ENCODE data around the gene HOGA1.

HOGA1 gene

DNA sequence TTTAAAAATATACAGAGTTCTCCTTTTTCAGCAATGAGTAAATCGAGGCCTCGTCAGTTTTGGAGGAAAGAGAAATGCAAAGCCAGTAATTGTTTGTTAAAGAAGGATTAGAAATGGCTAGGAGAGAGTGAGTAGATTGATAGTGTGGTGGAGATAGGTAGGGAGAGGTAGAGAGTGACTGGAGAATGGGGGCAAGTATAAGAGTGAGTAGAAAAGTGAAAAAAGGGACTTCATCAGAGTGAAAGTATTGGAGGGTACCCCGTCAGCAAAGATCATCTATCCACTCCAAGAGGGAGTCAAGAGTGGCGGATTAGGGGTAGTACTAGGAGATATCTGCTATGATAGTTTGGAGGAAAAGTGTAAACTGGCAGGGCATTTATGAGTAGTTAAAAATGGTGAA, 20.9 kb upstream of the HOGA1 start:
- H3K4me3 ChIP-seq (ENCODE audit: low read depth, low read length): no peak overlapping the region
- no peak for DNase-seq (ENCODE audit: low read depth)
- TF ChIP-seq, protein P1, sequence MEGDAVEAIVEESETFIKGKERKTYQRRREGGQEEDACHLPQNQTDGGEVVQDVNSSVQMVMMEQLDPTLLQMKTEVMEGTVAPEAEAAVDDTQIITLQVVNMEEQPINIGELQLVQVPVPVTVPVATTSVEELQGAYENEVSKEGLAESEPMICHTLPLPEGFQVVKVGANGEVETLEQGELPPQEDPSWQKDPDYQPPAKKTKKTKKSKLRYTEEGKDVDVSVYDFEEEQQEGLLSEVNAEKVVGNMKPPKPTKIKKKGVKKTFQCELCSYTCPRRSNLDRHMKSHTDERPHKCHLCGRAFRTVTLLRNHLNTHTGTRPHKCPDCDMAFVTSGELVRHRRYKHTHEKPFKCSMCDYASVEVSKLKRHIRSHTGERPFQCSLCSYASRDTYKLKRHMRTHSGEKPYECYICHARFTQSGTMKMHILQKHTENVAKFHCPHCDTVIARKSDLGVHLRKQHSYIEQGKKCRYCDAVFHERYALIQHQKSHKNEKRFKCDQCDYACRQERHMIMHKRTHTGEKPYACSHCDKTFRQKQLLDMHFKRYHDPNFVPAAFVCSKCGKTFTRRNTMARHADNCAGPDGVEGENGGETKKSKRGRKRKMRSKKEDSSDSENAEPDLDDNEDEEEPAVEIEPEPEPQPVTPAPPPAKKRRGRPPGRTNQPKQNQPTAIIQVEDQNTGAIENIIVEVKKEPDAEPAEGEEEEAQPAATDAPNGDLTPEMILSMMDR (conservative IDR thresholded peaks at IDR 0.05; ENCODE audit: low read depth, low read length): no peak

DNA sequence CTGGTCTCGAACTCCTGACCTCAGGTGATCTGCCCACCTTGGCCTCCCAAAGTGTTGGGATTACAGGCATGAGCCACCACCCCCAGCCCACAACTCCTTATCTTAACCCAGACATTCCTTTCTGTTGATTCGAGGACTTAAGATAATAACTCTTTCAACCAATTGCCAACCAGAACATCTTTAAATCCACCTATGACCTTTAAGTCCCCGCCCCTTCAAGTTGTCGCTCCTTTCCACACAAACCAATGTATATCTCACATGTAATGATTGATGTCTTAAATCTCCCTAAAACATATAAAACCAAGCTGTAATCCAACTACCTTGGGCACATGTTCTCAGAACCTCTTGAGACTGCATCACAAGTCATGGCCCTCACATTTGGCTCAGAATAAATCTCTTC, 19.4 kb upstream of the HOGA1 start:
- TF ChIP-seq, protein P1 (conservative IDR thresholded peaks at IDR 0.05; ENCODE audit: low read depth, low read length): no peak
- no peak overlapping the region for H3K4me3 ChIP-seq (ENCODE audit: low read depth, low read length)
- peak; percentile 14 for DNase-seq (ENCODE audit: low read depth)

DNA sequence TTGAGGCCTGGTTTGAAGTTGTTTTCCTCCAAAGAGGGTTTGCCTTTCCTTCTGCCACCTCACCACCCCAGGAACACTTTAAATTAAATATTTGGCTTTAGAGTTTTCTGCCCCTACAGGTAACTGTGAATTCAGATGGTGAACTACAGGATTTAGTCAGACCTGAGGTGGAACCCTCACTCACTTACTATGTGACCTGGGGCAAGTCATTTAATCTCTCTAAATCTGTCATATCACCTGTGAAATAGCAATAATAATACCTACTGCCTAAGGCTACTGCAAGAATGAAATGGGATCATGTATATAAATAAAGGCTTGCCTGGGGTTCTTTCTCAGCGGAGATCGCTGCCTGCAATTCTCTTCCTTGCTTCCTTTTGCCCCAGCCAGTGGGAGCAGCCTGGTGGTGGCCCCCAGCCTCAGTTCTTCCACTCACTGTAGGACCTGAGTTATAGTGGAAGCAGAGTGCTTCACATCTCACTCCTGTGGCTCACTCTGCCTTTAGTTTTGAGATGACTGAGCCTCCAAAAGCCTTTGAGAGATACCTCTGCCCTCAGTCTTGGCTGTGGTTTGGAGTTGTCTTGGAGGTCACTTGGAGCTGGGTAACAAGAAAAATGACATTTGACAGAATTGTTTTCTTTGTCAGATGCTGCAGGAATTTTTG, 17.7 kb upstream of the HOGA1 start:
- H3K4me3 ChIP-seq (ENCODE audit: low read depth, low read length): no peak overlapping the region
- DNase-seq (ENCODE audit: low read depth): no peak
- TF ChIP-seq, protein P1 (conservative IDR thresholded peaks at IDR 0.05; ENCODE audit: low read depth, low read length): no peak

DNA sequence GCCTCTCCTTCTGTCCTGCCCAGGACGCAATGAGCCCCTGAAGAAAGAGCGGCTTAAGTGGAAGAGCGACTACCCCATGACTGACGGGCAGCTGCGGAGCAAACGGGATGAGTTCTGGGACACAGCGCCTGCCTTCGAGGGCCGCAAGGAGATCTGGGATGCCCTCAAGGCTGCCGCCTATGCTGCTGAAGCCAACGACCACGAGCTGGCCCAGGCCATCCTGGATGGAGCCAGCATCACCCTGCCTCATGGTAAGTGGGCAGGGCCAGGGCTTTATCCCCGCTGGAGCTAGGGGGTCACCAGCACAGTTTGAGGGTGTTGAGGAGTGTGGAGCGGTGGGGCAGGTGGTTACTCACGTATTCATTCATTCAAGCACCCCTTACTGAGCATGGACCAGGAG, 16.3 kb upstream of the HOGA1 start:
- no peak overlapping the region for H3K4me3 ChIP-seq (ENCODE audit: low read depth, low read length)
- DNase-seq (ENCODE audit: low read depth): no peak
- TF ChIP-seq, protein P1 (conservative IDR thresholded peaks at IDR 0.05; ENCODE audit: low read depth, low read length): no peak

DNA sequence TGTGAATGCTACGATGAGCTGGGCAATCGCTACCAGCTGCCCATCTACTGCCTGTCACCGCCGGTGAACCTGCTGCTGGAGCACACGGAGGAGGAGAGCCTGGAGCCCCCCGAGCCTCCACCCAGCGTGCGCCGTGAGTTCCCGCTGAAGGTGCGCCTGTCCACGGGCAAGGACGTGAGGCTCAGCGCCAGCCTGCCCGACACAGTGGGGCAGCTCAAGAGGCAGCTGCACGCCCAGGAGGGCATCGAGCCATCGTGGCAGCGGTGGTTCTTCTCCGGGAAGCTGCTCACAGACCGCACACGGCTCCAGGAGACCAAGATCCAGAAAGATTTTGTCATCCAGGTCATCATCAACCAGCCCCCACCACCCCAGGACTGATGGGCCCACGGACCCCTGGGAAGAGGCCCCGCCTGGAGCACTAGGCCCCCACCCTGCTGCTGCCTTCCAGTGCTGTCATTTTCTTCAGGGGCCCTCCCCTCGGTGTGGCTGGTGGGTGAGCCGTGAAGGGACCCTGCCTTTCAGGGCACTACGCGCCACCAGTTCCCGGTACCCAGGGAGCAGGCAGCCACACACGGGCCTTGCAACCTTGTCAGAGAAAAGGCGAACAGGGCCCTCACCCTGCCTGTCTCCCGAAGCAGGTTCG, 13.9 kb upstream of the HOGA1 start:
- TF ChIP-seq, protein P1 (conservative IDR thresholded peaks at IDR 0.05; ENCODE audit: low read depth, low read length): no peak
- H3K4me3 ChIP-seq (ENCODE audit: low read depth, low read length): no peak overlapping the region
- DNase-seq (ENCODE audit: low read depth): no peak

DNA sequence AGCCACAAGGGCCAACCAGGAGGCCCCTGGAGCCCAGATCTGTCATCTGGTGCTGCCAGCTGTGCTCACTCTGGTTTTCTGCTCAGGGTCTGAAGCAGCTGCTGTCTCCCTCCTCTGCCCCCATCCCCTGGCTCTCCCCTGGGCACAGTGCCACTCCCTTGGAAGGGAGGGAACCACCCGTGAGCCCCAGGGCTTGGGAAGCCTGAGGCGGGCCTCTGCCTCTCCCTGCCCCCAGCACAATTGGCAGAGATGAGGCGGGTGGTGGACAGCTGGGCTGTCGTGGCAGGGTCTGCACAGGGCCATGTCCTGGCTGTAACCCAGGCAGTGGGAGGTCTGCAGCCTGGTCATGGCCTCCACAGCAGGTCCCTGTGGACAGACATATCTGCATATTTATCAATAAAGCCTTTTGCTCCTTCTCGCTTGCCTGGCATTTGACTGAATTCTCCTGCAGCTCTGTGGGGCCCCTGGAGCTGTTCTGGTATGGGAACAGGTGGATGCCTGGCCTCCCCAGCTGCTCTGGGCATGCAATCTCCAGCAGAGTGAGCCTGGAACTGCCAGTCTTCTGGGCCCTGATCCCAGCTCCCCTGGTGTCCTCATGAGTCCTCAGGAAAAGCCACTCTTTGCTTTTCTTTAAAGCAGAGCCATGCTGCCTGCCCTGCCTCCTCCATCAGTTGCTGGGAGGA, 13.3 kb upstream of the HOGA1 start:
- no peak overlapping the region for H3K4me3 ChIP-seq (ENCODE audit: low read depth, low read length)
- no peak for DNase-seq (ENCODE audit: low read depth)
- TF ChIP-seq, protein P1 (conservative IDR thresholded peaks at IDR 0.05; ENCODE audit: low read depth, low read length): no peak

Data from choroid plexus epithelial cell (primary cell).